MCF 10A (cell line): ENCODE measurements around the gene KIAA1614. TPM values are rescaled to one million over a fixed set of nuclear protein-coding genes. Genes with fewer than 3 reads are reported as not detected.

Source experiments
- BruUV-seq: library from RNA; stranded (reverse); fragments of 400-500 nt; replicated peaks from 2 replicates; lab custom pipeline; 2021; lab: Mats Ljungman, UMichigan
- CTCF ChIA-PET: fragments of 300-600 bp; sonication (Branson Sonifier 250); formaldehyde crosslinking; extraction: SDS; loops from one replicate; lab custom pipeline; 2021; ENCODE audit warnings: antibody characterized with exemption, inconsistent platforms; lab: Yijun Ruan, JAX
- POLR2A ChIA-PET: fragments of 300-600, 350-650 bp; sonication (Branson Sonifier 250); formaldehyde crosslinking; extraction: SDS; loops from one replicate; lab custom pipeline; 2020; ENCODE audit warnings: antibody characterized with exemption, inconsistent platforms; lab: Yijun Ruan, JAX
- DNase-seq: peaks from one replicate; pipeline ENCODE4 v3.0.0-alpha.2; 2018; ENCODE audit not compliant: unreplicated experiment
- H3K27ac Mint-ChIP-seq: one replicate; pipeline ENCODE4 v1.8.0; 2022; ENCODE audit warnings: mild to moderate bottlenecking, low read depth, mixed read lengths; ENCODE audit not compliant: unreplicated experiment
- H3K27me3 Mint-ChIP-seq: one replicate; pipeline ENCODE4 v1.8.0; 2022; ENCODE audit warnings: mixed read lengths; ENCODE audit not compliant: insufficient read depth, unreplicated experiment
- H3K36me3 Mint-ChIP-seq: one replicate; pipeline ENCODE4 v1.8.0; 2022; ENCODE audit warnings: mild to moderate bottlenecking, moderate library complexity, mixed read lengths; ENCODE audit not compliant: insufficient read depth, unreplicated experiment
- H3K4me1 Mint-ChIP-seq: one replicate; pipeline ENCODE4 v1.8.0; 2022; ENCODE audit warnings: mixed read lengths; ENCODE audit not compliant: insufficient read depth, unreplicated experiment
- H3K4me3 Mint-ChIP-seq: one replicate; pipeline ENCODE4 v1.8.0; 2022; ENCODE audit warnings: mild to moderate bottlenecking, moderate library complexity, mixed read lengths; ENCODE audit not compliant: unreplicated experiment
- H3K9me3 Mint-ChIP-seq: one replicate; pipeline ENCODE4 v1.8.0; 2022; ENCODE audit warnings: mixed read lengths; ENCODE audit not compliant: unreplicated experiment
- intact Hi-C: fragments of 100-400 bp; cut with micrococcal nuclease; formaldehyde crosslinking; loops from 2 replicates; pipeline ENCODE4 v1.14.1; 2022
- total RNA-seq: library from RNA; stranded (reverse); gene quantifications from 2 replicates; pipeline ENCODE4 v1.2.3, GENCODE V29; 2022
- TF ChIP-seq, protein P1 (sequence below): fragments of 200-600 bp; IDR thresholded peaks from one replicate; pipeline ENCODE4 v1.8.0; 2022; ENCODE audit warnings: antibody characterized with exemption, mild to moderate bottlenecking; ENCODE audit not compliant: unreplicated experiment

KIAA1614 gene
- total RNA-seq, 1 experiment from 2014 or later: 1.1 TPM

DNA sequence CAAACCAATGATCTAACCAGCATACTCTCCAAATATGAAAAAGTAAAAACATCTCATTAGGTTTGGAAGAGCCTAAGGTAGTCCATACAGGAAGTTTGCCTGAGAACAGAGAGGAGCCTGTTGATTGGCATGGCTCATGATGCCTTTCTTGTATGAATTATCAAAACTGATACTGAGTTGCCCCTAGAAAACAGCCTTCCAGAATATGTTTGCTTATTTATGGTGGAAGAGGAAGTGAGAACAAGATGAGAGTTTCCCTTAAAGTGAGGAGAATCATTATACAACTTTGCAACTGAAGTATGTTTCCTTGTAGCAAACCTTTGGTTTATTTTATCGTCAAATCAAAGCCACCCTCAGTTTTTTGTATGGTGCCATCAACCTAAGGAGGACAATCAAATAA, 23.8 kb upstream of the KIAA1614 start:
- H3K4me1 Mint-ChIP-seq: no peaks in the 10 kb centered on the region

DNA sequence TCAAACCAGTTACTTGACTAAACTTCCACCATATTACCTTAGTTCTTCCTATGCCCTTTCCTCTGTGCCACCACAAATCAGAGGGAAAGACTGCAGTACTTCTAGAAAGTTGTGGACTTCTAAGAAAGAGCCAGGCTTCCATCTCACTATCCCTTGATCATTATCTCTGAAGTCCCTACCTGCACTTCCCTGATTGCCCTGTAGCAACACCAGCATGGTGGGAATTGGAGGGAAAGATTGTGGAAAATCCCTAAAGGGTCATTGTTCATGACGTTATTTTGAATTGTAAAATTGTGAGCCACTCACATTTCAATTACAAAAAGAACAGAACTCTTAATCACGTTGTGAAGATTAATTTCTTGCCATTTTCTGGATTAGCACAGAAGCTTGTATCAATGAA, 23.4 kb upstream of the KIAA1614 start:
- H3K27ac Mint-ChIP-seq: no peak overlapping the region
- no TSS peak for BruUV-seq

More for the DNA sequence above, 23.8 kb upstream of the KIAA1614 start:
- Mint-ChIP-seq H3K4me3 (no peak overlapping the region), H3K9me3 (no peaks in the 10 kb centered on the region), H3K27me3 (no peaks in the 10 kb centered on the region), H3K36me3 (peaks cover 17% of the 10 kb centered on the region), H3K27ac (no peak overlapping the region)
- BruUV-seq: no TSS peak
- CTCF ChIA-PET: interaction anchor here (8.3 kb wide), 1 partner anchor 279 kb away, joined by 124 read pairs; no protein-coding TSS in a partner anchor
- POLR2A ChIA-PET: interaction anchor here (1.0 kb wide), 1 partner anchor 11 kb away, joined by 3 read pairs; no protein-coding TSS in a partner anchor
- TF ChIP-seq, protein P1, sequence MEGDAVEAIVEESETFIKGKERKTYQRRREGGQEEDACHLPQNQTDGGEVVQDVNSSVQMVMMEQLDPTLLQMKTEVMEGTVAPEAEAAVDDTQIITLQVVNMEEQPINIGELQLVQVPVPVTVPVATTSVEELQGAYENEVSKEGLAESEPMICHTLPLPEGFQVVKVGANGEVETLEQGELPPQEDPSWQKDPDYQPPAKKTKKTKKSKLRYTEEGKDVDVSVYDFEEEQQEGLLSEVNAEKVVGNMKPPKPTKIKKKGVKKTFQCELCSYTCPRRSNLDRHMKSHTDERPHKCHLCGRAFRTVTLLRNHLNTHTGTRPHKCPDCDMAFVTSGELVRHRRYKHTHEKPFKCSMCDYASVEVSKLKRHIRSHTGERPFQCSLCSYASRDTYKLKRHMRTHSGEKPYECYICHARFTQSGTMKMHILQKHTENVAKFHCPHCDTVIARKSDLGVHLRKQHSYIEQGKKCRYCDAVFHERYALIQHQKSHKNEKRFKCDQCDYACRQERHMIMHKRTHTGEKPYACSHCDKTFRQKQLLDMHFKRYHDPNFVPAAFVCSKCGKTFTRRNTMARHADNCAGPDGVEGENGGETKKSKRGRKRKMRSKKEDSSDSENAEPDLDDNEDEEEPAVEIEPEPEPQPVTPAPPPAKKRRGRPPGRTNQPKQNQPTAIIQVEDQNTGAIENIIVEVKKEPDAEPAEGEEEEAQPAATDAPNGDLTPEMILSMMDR: no peak
- intact Hi-C loops: no loop called here
- DNase-seq: no peak

DNA sequence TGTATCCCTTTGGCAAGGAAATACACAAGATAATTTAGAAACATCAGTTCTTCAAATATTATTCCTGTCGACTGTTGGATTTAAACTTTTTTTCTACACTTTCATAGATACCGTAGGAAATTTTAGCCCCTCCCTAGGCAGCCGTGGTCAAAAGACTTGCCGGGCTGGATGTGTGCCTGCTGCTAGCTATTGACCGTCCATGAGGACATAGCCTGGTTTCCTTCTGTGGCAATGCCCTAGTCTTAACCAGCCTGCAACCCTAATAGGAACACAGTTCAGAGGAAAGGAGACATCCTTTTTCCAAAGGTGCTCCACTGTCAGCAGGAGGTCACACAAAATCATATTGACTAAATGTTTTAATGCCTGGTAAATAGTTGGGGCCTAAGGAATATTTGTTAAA, 20.4 kb upstream of the KIAA1614 start:
- peaks cover 8% of the 10 kb centered on the region for H3K36me3 Mint-ChIP-seq
- intact Hi-C loops: no loop called here
- no peaks in the 10 kb centered on the region for H3K27me3 Mint-ChIP-seq
- H3K9me3 Mint-ChIP-seq: no peaks in the 10 kb centered on the region
- no peaks in the 10 kb centered on the region for H3K4me1 Mint-ChIP-seq
- H3K4me3 Mint-ChIP-seq: no peak overlapping the region
- ChIA-PET POLR2A (interaction anchor here (0.8 kb wide), 1 partner anchor 141 kb away, joined by 3 read pairs; the partner anchor contains the start of gene MR1), CTCF (interaction anchor here (0.6 to 1.0 kb wide), 3 partner anchors 10 to 70 kb away, joined by 3 read pairs; no protein-coding TSS in a partner anchor)
- no peak overlapping the region for H3K27ac Mint-ChIP-seq
- no TSS peak for BruUV-seq
- DNase-seq: no peak
- TF ChIP-seq, protein P1: no peak

More for the DNA sequence above, 23.4 kb upstream of the KIAA1614 start:
- no peak overlapping the region for H3K4me3 Mint-ChIP-seq
- DNase-seq: no peak
- CTCF ChIA-PET: no interaction called here
- POLR2A ChIA-PET: interaction anchor here (0.5 kb wide), 1 partner anchor 16 kb away, joined by 3 read pairs; no protein-coding TSS in a partner anchor
- no peaks in the 10 kb centered on the region for H3K27me3 Mint-ChIP-seq
- no peaks in the 10 kb centered on the region for H3K9me3 Mint-ChIP-seq
- peaks cover 12% of the 10 kb centered on the region for H3K36me3 Mint-ChIP-seq
- intact Hi-C loops: no loop called here
- TF ChIP-seq, protein P1: no peak
- H3K4me1 Mint-ChIP-seq: no peaks in the 10 kb centered on the region

DNA sequence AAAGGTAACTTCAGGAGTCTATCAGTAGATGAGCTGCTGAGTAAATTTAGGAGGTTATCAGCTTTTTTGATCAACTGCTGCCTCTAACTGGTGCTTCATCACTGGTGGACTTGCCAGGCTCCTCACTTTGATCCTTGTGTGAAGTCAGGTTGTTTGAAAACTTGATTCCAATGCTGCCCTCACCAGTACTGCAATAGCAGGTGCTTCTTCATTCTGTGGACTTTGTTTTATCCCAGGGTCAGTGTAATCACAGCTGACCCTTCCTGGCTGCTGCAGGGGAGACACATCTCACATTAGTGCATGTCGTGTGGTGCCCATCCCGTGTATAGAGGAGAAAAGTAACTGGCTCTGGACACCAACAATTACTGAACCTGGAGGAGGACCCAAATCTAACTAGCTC, 20.0 kb upstream of the KIAA1614 start:
- ChIA-PET CTCF (interaction anchor here (0.6 to 1.0 kb wide), 5 partner anchors 10 to 411 kb away, joined by 3 to 4 read pairs (median 3); no protein-coding TSS in a partner anchor), POLR2A (no interaction called here)
- DNase-seq: no peak
- intact Hi-C loops: no loop called here
- Mint-ChIP-seq H3K9me3 (no peaks in the 10 kb centered on the region), H3K4me1 (no peaks in the 10 kb centered on the region), H3K4me3 (no peak overlapping the region), H3K27ac (no peak overlapping the region), H3K36me3 (peaks cover 8% of the 10 kb centered on the region), H3K27me3 (no peaks in the 10 kb centered on the region)
- no TSS peak for BruUV-seq
- TF ChIP-seq, protein P1: no peak
